Activated naive CD4-positive, alpha-beta T cell treated with anti-CD3 and anti-CD28 coated beads for 36 hours (primary cell): Measurements from ENCODE around the gene CCDC184. TPM values are rescaled to one million over a fixed set of nuclear protein-coding genes. Genes with fewer than 3 reads are reported as not detected.

Source experiments
- CTCF ChIA-PET: fragments of 350-600 bp; sonication (Branson Sonifier 250); formaldehyde crosslinking; loops from one replicate; lab custom pipeline; 2021; ENCODE audit warnings: antibody characterized with exemption; lab: Charles Lee
- DNase-seq: peaks from one replicate; pipeline ENCODE4 v3.0.0-alpha.2; 2020
- H3K27ac Mint-ChIP-seq: one replicate; pipeline ENCODE4 v1.8.0; 2021; ENCODE audit warnings: mild to moderate bottlenecking, mixed read lengths
- H3K27me3 Mint-ChIP-seq: one replicate; pipeline ENCODE4 v1.8.0; 2021; ENCODE audit warnings: low read depth, mixed read lengths
- H3K36me3 Mint-ChIP-seq: one replicate; pipeline ENCODE4 v1.8.0; 2021; ENCODE audit warnings: low read depth, mixed read lengths
- H3K4me1 Mint-ChIP-seq: one replicate; pipeline ENCODE4 v1.8.0; 2021; ENCODE audit warnings: low read depth, mixed read lengths
- H3K4me3 Mint-ChIP-seq: one replicate; pipeline ENCODE4 v1.8.0; 2021; ENCODE audit warnings: mild to moderate bottlenecking, moderate library complexity, mixed read lengths
- H3K9me3 Mint-ChIP-seq: one replicate; pipeline ENCODE4 v1.8.0; 2021; ENCODE audit warnings: mixed read lengths
- intact Hi-C: fragments of 100-400 bp; cut with micrococcal nuclease; formaldehyde crosslinking; loops from one replicate; pipeline ENCODE4 v1.15.1; 2023
- total RNA-seq, 2 experiments: library from RNA; stranded (reverse); gene quantifications; one replicate each; pipeline ENCODE4 v1.2.3, GENCODE V29; 2021

CCDC184 gene
- total RNA-seq, 2 experiments from 2014 or later, result 0.14 TPM; not detected in 1

GRCh38 chr12:48160046-48160445, 23.4 kb upstream of the CCDC184 start:
- CTCF ChIA-PET, result interaction anchor here (0.6 to 1.8 kb wide), 6 partner anchors 9 to 418 kb away, joined by 3 read pairs; partner anchors contain the start of gene CCDC184
- no peak for DNase-seq
- Mint-ChIP-seq H3K27ac (no peak overlapping the region), H3K4me1 (peaks cover 33% of the 10 kb centered on the region), H3K9me3 (no peaks in the 10 kb centered on the region), H3K36me3 (no peaks in the 10 kb centered on the region), H3K4me3 (no peak overlapping the region), H3K27me3 (no peaks in the 10 kb centered on the region)
- intact Hi-C loops, result loop anchor here (10.0 kb wide), 1 partner anchor 415 kb away; no protein-coding TSS in a partner anchor

- no peaks in the 10 kb centered on the region for H3K27me3 Mint-ChIP-seq
- H3K27ac Mint-ChIP-seq, result no peak overlapping the region
- peaks cover 33% of the 10 kb centered on the region for H3K4me1 Mint-ChIP-seq
- CTCF ChIA-PET, result interaction anchor here (1.0 to 1.8 kb wide), 3 partner anchors 22 to 418 kb away, joined by 3 read pairs; partner anchors contain the start of gene CCDC184
- intact Hi-C loops, result loop anchor here (10.0 kb wide), 1 partner anchor 416 kb away; no protein-coding TSS in a partner anchor
- H3K9me3 Mint-ChIP-seq, result no peaks in the 10 kb centered on the region
- H3K4me3 Mint-ChIP-seq, result no peak overlapping the region
- H3K36me3 Mint-ChIP-seq, result no peaks in the 10 kb centered on the region
- peak; percentile 14 for DNase-seq
These were observed 22.6 kb upstream of the CCDC184 start for GRCh38 chr12:48160807-48161206.

- DNase-seq, result no peak
- intact Hi-C loops, result loop anchor here (10.0 kb wide), 1 partner anchor 418 kb away; no protein-coding TSS in a partner anchor
- CTCF ChIA-PET, result no interaction called here
- H3K36me3 Mint-ChIP-seq, result no peaks in the 10 kb centered on the region
- no peaks in the 10 kb centered on the region for H3K27me3 Mint-ChIP-seq
- H3K4me3 Mint-ChIP-seq, result no peak overlapping the region
- H3K9me3 Mint-ChIP-seq, result no peaks in the 10 kb centered on the region
- H3K4me1 Mint-ChIP-seq, result peaks cover 18% of the 10 kb centered on the region
- H3K27ac Mint-ChIP-seq, result no peak overlapping the region
These were observed 20.2 kb upstream of the CCDC184 start for GRCh38 chr12:48163150-48163747.

DNA sequence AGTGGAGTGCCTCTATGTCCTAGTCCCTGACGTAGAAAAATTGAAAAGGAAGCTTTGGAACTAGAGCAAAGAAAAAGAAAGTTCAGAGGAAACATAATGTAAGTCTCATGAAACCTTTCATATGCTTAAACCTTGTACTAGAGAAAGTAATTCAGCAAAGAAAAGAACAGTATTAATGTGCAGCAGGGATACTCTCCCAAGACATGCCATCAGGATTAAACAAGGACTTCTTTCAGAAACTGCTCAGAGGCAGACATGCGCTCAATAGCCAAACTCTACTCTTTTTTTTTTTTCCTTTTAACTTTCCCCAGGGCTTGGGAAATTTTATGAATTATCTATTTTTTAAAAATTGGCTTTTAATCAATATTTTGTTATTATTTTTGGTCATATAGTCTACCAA, 19.0 kb upstream of the CCDC184 start:
- Mint-ChIP-seq H3K4me3 (no peak overlapping the region), H3K9me3 (no peaks in the 10 kb centered on the region), H3K27ac (no peak overlapping the region), H3K27me3 (no peaks in the 10 kb centered on the region), H3K4me1 (peaks cover 12% of the 10 kb centered on the region), H3K36me3 (no peaks in the 10 kb centered on the region)
- CTCF ChIA-PET, result interaction anchor here (0.6 to 2.7 kb wide), 11 partner anchors 12 to 422 kb away, joined by 3 to 12 read pairs (median 3); partner anchors contain the start of gene TMEM106C
- intact Hi-C loops, result loop anchor here (2.0 to 10.0 kb wide), 2 partner anchors 326 to 420 kb away; no protein-coding TSS in a partner anchor
- no peak for DNase-seq

DNA sequence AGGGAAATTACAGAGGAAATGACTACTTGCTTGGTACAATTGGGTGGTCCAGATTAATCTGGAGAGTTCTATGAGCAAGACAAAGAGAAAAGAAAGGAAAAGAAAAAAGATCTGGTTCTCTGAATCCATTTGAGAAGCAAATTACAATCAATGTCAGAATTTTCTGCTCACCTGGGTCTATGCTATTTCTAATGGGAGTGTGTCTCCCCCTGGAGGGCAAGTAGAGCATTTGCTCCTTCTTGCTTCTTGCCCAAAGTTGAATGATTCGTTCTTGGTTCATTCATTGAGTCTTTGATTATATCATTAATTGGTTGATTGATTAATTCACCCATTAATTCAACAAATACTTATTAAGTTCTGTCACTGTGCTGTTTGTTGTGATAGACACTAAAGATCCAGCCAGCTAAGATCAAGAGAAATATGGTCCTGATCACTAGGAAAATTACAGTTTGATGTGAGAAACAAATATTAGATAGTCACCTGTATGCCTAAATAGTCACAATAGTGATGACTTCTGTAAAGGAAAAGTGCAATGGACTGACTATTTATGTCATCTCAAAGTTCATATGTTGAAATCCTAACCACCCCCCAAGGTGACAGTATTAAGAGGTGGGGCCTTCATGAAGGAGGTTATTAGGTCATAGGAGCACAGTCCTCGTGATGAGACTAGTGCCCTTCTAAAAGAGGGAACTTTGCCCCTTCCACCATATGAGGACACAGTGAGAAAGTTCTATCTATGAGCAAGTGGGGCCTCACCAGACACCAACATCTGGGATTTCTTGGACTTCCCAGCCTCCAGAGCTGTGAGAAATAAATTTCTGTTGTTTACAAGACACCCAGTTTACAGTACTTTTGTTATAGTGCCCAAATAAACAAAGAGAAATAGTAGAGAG, 18.1 kb upstream of the CCDC184 start:
- peaks cover 9% of the 10 kb centered on the region for H3K4me1 Mint-ChIP-seq

GRCh38 chr12:48169011-48169410, 14.4 kb upstream of the CCDC184 start:
- intact Hi-C loops, result loop anchor here (5.0 to 10.0 kb wide), 2 partner anchors 222 to 424 kb away; no protein-coding TSS in a partner anchor
- DNase-seq, result no peak
- Mint-ChIP-seq H3K27me3 (no peaks in the 10 kb centered on the region), H3K36me3 (no peaks in the 10 kb centered on the region), H3K4me3 (no peak overlapping the region), H3K9me3 (no peaks in the 10 kb centered on the region), H3K4me1 (no peaks in the 10 kb centered on the region), H3K27ac (no peak overlapping the region)
- CTCF ChIA-PET, result interaction anchor here (0.7 to 1.4 kb wide), 2 partner anchors 9 to 20 kb away, joined by 3 to 4 read pairs; no protein-coding TSS in a partner anchor

More for the DNA sequence above, 18.1 kb upstream of the CCDC184 start:
- H3K9me3 Mint-ChIP-seq, result no peaks in the 10 kb centered on the region
- H3K27me3 Mint-ChIP-seq, result no peaks in the 10 kb centered on the region
- peak; percentile 72 for DNase-seq
- no peaks in the 10 kb centered on the region for H3K36me3 Mint-ChIP-seq
- intact Hi-C loops, result loop anchor here (1.0 to 10.0 kb wide), 7 partner anchors 81 to 450 kb away; partner anchors contain the start of genes TMEM106C and VDR
- no peak overlapping the region for H3K27ac Mint-ChIP-seq
- no peak overlapping the region for H3K4me3 Mint-ChIP-seq
- CTCF ChIA-PET, result interaction anchor here (0.6 to 2.7 kb wide), 16 partner anchors 11 to 693 kb away, joined by 3 to 12 read pairs (median 3); partner anchors contain the start of genes CCDC184 and TMEM106C

DNA sequence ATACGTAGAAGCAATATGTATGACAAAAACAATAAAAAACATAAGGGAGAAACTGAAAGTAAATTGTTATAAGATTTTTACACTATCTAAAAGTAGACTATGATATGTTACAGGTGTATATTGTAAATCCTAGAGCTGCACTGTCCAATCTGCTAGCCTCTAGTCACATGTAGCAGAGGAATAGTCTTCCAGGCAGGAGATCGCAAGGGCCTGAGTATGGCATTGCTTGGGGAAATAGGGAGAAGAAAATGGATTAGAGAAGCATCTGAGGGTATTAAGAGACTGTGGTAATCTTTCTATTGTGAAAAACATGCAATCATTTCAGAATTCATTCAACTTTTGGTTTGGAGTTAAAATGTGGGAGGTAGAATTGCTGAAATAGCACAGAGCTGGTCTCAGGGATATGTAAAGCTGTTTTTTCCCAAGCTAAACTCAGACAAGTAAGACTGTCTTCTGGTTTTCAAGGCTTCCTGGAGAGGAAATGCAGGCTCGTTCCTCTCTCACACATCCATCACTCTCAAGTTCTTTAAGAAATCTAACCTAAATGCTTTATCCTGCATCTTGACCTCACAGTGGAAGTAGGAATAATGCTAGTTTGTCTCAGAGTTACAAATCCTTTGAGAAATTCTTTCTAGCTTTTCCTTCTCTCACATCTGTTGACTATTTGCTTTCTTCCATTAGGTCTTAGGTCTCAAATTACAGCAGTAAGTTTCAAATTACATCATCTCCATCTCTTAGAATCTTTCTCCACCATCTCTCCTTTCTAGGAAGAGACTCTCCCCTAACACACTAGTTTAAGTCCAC, 7.6 kb upstream of the CCDC184 start:
- H3K27ac Mint-ChIP-seq, result no peak overlapping the region
- CTCF ChIA-PET, result interaction anchor here (0.6 to 2.9 kb wide), 4 partner anchors 11 to 183 kb away, joined by 3 to 12 read pairs (median 4); no protein-coding TSS in a partner anchor

GRCh38 chr12:48176417-48176751, 7.1 kb upstream of the CCDC184 start:
- no peak overlapping the region for H3K4me3 Mint-ChIP-seq
- intact Hi-C loops, result no loop called here
- H3K9me3 Mint-ChIP-seq, result no peaks in the 10 kb centered on the region

More for the DNA sequence above, 7.6 kb upstream of the CCDC184 start:
- DNase-seq, result no peak
- Mint-ChIP-seq H3K27me3 (peaks cover 2% of the 10 kb centered on the region), H3K4me3 (peak overlapping the region; percentile 32), H3K4me1 (peaks cover 8% of the 10 kb centered on the region), H3K9me3 (no peaks in the 10 kb centered on the region), H3K36me3 (no peaks in the 10 kb centered on the region)
- intact Hi-C loops, result no loop called here

DNA sequence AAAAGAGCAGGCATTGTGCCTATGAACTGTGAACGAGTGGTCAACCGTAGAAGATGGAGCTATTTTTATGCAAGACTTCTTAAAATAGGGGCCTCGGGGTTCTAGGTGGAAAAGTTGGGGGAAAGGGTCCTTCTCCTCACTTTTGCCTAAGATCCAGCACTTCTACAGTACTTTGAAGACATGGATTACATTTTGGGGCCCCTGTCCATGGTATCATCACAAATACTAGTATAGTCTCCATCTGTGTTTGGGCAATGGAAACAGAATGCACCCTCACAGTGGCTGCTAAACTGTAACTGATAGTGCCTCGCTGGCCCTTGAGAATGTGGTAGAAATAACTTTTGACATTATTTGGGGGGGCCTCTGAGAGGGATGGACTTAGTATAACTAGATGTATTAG, 5.5 kb upstream of the CCDC184 start:
- Mint-ChIP-seq H3K27ac (no peak overlapping the region), H3K4me1 (peaks cover 18% of the 10 kb centered on the region), H3K9me3 (no peaks in the 10 kb centered on the region), H3K4me3 (no peak overlapping the region), H3K27me3 (peaks cover 2% of the 10 kb centered on the region), H3K36me3 (no peaks in the 10 kb centered on the region)
- intact Hi-C loops, result no loop called here
- CTCF ChIA-PET, result interaction anchor here (1.0 kb wide), 2 partner anchors 11 to 440 kb away, joined by 3 to 4 read pairs; no protein-coding TSS in a partner anchor
- no peak for DNase-seq

More at GRCh38 chr12:48176417-48176751, 7.1 kb upstream of the CCDC184 start:
- Mint-ChIP-seq H3K4me1 (peaks cover 8% of the 10 kb centered on the region), H3K27me3 (peaks cover 2% of the 10 kb centered on the region), H3K27ac (no peak overlapping the region), H3K36me3 (no peaks in the 10 kb centered on the region)
- DNase-seq, result no peak
- CTCF ChIA-PET, result interaction anchor here (0.6 to 2.9 kb wide), 4 partner anchors 11 to 182 kb away, joined by 3 to 12 read pairs (median 4); no protein-coding TSS in a partner anchor

- no peak overlapping the region for H3K4me3 Mint-ChIP-seq
- DNase-seq, result no peak
- no peaks in the 10 kb centered on the region for H3K9me3 Mint-ChIP-seq
- intact Hi-C loops, result no loop called here
- H3K27me3 Mint-ChIP-seq, result peaks cover 7% of the 10 kb centered on the region
- H3K27ac Mint-ChIP-seq, result no peak overlapping the region
- no peaks in the 10 kb centered on the region for H3K36me3 Mint-ChIP-seq
- peaks cover 20% of the 10 kb centered on the region for H3K4me1 Mint-ChIP-seq
- CTCF ChIA-PET, result interaction anchor here (0.5 to 1.3 kb wide), 3 partner anchors 9 to 239 kb away, joined by 3 to 5 read pairs (median 4); no protein-coding TSS in a partner anchor
These were observed 4.0 kb upstream of the CCDC184 start for GRCh38 chr12:48179466-48179865.

DNA sequence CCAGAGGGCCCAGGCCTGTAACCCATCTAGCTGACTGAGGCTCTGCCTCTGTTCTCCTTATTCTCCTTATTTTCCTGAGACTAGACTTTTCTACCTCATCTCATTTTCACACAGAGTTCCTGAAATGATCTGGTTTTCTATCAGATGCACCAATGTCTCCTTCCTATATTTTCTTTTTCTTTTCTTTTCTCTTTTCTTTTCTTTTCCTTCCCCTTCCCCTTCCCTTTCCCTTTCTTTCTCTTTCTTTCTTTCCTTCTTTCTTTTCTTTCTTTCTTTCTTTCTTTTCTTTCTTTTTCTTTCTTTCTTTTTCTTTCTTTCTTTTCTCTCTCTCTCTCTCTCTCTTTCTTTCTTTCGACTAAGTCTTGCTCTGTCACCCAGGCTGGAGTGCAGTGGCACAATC, 3.0 kb upstream of the CCDC184 start:
- Mint-ChIP-seq H3K9me3 (no peaks in the 10 kb centered on the region), H3K4me1 (peaks cover 20% of the 10 kb centered on the region), H3K4me3 (no peak overlapping the region), H3K27ac (no peak overlapping the region), H3K36me3 (no peaks in the 10 kb centered on the region), H3K27me3 (peaks cover 16% of the 10 kb centered on the region)
- CTCF ChIA-PET, result interaction anchor here (1.2 to 1.3 kb wide), 2 partner anchors 8 to 9 kb away, joined by 3 to 5 read pairs; no protein-coding TSS in a partner anchor
- intact Hi-C loops, result loop anchor here (5.0 kb wide), 2 partner anchors 362 to 437 kb away; no protein-coding TSS in a partner anchor
- no peak for DNase-seq
